IMR-90 (cell line): Measurements from ENCODE around the gene DGLUCY. TPM values are rescaled to one million over a fixed set of nuclear protein-coding genes. Genes with fewer than 3 reads are reported as not detected.

Source experiments
- ATAC-seq: fragments of 200-7000 bp; cut with Tn5 transposase; 2 replicates; pipeline ENCODE4 v1.9.1; 2020; ENCODE audit warnings: low read depth, mild to moderate bottlenecking, moderate library complexity
- BruUV-seq: library from RNA; stranded (reverse); fragments of 400-500 nt; replicated peaks from 2 replicates; lab custom pipeline; 2021; lab: Mats Ljungman, UMichigan
- CTCF ChIA-PET: fragments of 300-600 bp; formaldehyde crosslinking; extraction: SDS; loops from one replicate; lab custom pipeline; 2021; ENCODE audit warnings: antibody characterized with exemption; lab: Yijun Ruan, JAX
- POLR2A ChIA-PET: fragments of 300-600 bp; sonication (Branson Sonifier 250); formaldehyde crosslinking; loops from one replicate; lab custom pipeline; 2022; ENCODE audit warnings: antibody characterized with exemption; ENCODE audit not compliant: unreplicated experiment; lab: Charles Lee
- DNase-seq: peaks from one replicate; pipeline ENCODE4 v3.0.0; 2013
- H2AFZ ChIP-seq: replicated peaks from 2 replicates; pipeline ENCODE3; 2013; ENCODE audit warnings: low read length, mild to moderate bottlenecking; ENCODE audit not compliant: poor library complexity
- H2AK5ac ChIP-seq: 2 replicates; pipeline ENCODE4 v1.6.1; 2013; ENCODE audit warnings: low read depth, low read length, inconsistent platforms
- H2AK9ac ChIP-seq: replicated peaks from 2 replicates; pipeline ENCODE3; 2013; ENCODE audit warnings: mild to moderate bottlenecking, low read depth, low read length, moderate library complexity; ENCODE audit not compliant: poor library complexity
- H2BK120ac ChIP-seq: 2 replicates; pipeline ENCODE4 v1.6.1; 2013; ENCODE audit warnings: low read depth, low read length, inconsistent platforms
- H2BK15ac ChIP-seq: 3 replicates; pipeline ENCODE4 v1.6.1; 2013; ENCODE audit warnings: low read depth, low read length, inconsistent platforms
- H2BK20ac ChIP-seq: 2 replicates; pipeline ENCODE4 v1.6.1; 2013; ENCODE audit warnings: low read depth, mild to moderate bottlenecking, inconsistent platforms, low read length, moderate library complexity
- H2BK5ac ChIP-seq: 2 replicates; pipeline ENCODE4 v1.6.1; 2013; ENCODE audit warnings: mild to moderate bottlenecking, low read depth, low read length, inconsistent platforms; ENCODE audit not compliant: poor library complexity, severe bottlenecking
- H3K14ac ChIP-seq: replicated peaks from 2 replicates; pipeline ENCODE4 v1.6.1; 2013; ENCODE audit warnings: low read depth, low read length, inconsistent platforms
- H3K18ac ChIP-seq: 2 replicates; pipeline ENCODE4 v1.6.1; 2013; ENCODE audit warnings: low read depth, low read length, control low read depth
- H3K23ac ChIP-seq: 2 replicates; pipeline ENCODE4 v1.6.1; 2013; ENCODE audit warnings: low read depth, low read length, inconsistent platforms
- H3K27ac ChIP-seq: 2 replicates; pipeline ENCODE4 v1.5.1; 2013; ENCODE audit warnings: mild to moderate bottlenecking, control low read depth, low read length; ENCODE audit not compliant: insufficient read depth
- H3K27me3 ChIP-seq: 2 replicates; pipeline ENCODE4 v1.6.1; 2013; ENCODE audit warnings: low read length; ENCODE audit not compliant: control insufficient read depth, insufficient read depth
- H3K36me3 ChIP-seq: 2 replicates; pipeline ENCODE4 v1.6.1; 2013; ENCODE audit warnings: low read length, mixed read lengths; ENCODE audit not compliant: control insufficient read depth, insufficient read depth
- H3K4ac ChIP-seq: 2 replicates; pipeline ENCODE4 v1.6.1; 2013; ENCODE audit warnings: low read depth, low read length, inconsistent platforms
- H3K4me1 ChIP-seq: 2 replicates; pipeline ENCODE4 v1.6.1; 2013; ENCODE audit warnings: low read length, mixed read lengths; ENCODE audit not compliant: control insufficient read depth, insufficient read depth
- H3K4me2 ChIP-seq: 2 replicates; pipeline ENCODE4 v1.6.1; 2013; ENCODE audit warnings: low read depth, mild to moderate bottlenecking, control low read depth, low read length, moderate library complexity
- H3K4me3 ChIP-seq: 2 replicates; pipeline ENCODE4 v1.5.1; 2013; ENCODE audit warnings: low read depth, mild to moderate bottlenecking, control low read depth, low read length, moderate library complexity; ENCODE audit not compliant: insufficient read depth
- H3K56ac ChIP-seq: 2 replicates; pipeline ENCODE4 v1.6.1; 2013; ENCODE audit warnings: low read length, inconsistent platforms; ENCODE audit not compliant: insufficient read depth; ENCODE audit errors: extremely low read depth
- H3K79me1 ChIP-seq, 2 experiments: 2 replicates each; pipeline ENCODE4 v1.6.1; 2013; ENCODE audit warnings: low read length in 2 of 2, inconsistent platforms in 1 of 2, low read depth in 1 of 2
- H3K9ac ChIP-seq: 2 replicates; pipeline ENCODE4 v1.6.1; 2013; ENCODE audit warnings: low read depth, low read length, control low read depth
- H3K9me1 ChIP-seq: 2 replicates; pipeline ENCODE4 v1.6.1; 2013; ENCODE audit warnings: low read length, inconsistent platforms; ENCODE audit not compliant: insufficient read depth
- H3K9me3 ChIP-seq: 2 replicates; pipeline ENCODE4 v1.6.1; 2013; ENCODE audit warnings: low read length; ENCODE audit not compliant: control insufficient read depth, insufficient read depth
- H4K20me1 ChIP-seq: 2 replicates; pipeline ENCODE4 v1.6.1; 2013; ENCODE audit warnings: low read length, inconsistent platforms; ENCODE audit not compliant: insufficient read depth
- H4K5ac ChIP-seq: 2 replicates; pipeline ENCODE4 v1.6.1; 2013; ENCODE audit warnings: mild to moderate bottlenecking, low read depth, low read length, control low read depth
- H4K8ac ChIP-seq, 2 experiments: 2 replicates each; pipeline ENCODE4 v1.6.1; 2013; ENCODE audit warnings: low read depth in 2 of 2, low read length in 2 of 2, control low read depth in 1 of 2, inconsistent platforms in 1 of 2
- H4K91ac ChIP-seq: 2 replicates; pipeline ENCODE4 v1.6.1; 2013; ENCODE audit warnings: low read depth, low read length, inconsistent platforms; ENCODE audit not compliant: insufficient read depth
- BHLHE40 ChIP-seq: fragments of 150-350 bp; IDR thresholded peaks from 2 replicates; pipeline ENCODE4 v1.6.1; 2016; ENCODE audit warnings: mild to moderate bottlenecking, low read depth, low read length
- CEBPB ChIP-seq: IDR thresholded peaks from 2 replicates; pipeline ENCODE4 v1.6.1; 2012; ENCODE audit warnings: low read depth, low read length, improper control_type of control experiment
- CHD1 ChIP-seq: IDR thresholded peaks from 2 replicates; pipeline ENCODE4 v1.6.1; 2012; ENCODE audit warnings: low read depth, low read length, improper control_type of control experiment
- CTCF ChIP-seq: conservative IDR thresholded peaks from 2 replicates; pipeline ENCODE4 v1.5.1; 2012; ENCODE audit warnings: mild to moderate bottlenecking, low read depth, low read length, improper control_type of control experiment
- ELK1 ChIP-seq: fragments of 150-350 bp; IDR thresholded peaks from 2 replicates; pipeline ENCODE4 v1.6.1; 2016; ENCODE audit warnings: low read depth, mild to moderate bottlenecking, low read length, moderate library complexity, borderline replicate concordance
- FOS ChIP-seq: fragments of 150-350 bp; IDR thresholded peaks from 2 replicates; pipeline ENCODE4 v1.6.1; 2016; ENCODE audit warnings: low read depth, low read length
- MAFK ChIP-seq: IDR thresholded peaks from 2 replicates; pipeline ENCODE4 v1.6.1; 2012; ENCODE audit warnings: low read depth, low read length, improper control_type of control experiment
- MAZ ChIP-seq: IDR thresholded peaks from 2 replicates; pipeline ENCODE4 v1.6.1; 2012; ENCODE audit warnings: low read depth, mild to moderate bottlenecking, low read length, improper control_type of control experiment, moderate library complexity, borderline replicate concordance
- MXI1 ChIP-seq: IDR thresholded peaks from 2 replicates; pipeline ENCODE4 v1.6.1; 2012; ENCODE audit warnings: low read depth, mild to moderate bottlenecking, low read length, moderate library complexity, borderline replicate concordance
- NFE2L2 ChIP-seq: fragments of 150-350 bp; IDR thresholded peaks from 2 replicates; pipeline ENCODE4 v1.6.1; 2016; ENCODE audit warnings: low read depth, mild to moderate bottlenecking, low read length
- POLR2A ChIP-seq: IDR thresholded peaks from 2 replicates; pipeline ENCODE4 v1.6.1; 2012; ENCODE audit warnings: mild to moderate bottlenecking, low read depth, low read length
- RAD21 ChIP-seq: IDR thresholded peaks from 2 replicates; pipeline ENCODE4 v1.6.1; 2012; ENCODE audit warnings: low read length, improper control_type of control experiment
- RCOR1 ChIP-seq: IDR thresholded peaks from 2 replicates; pipeline ENCODE4 v1.6.1; 2012; ENCODE audit warnings: mild to moderate bottlenecking, low read length, improper control_type of control experiment; ENCODE audit not compliant: insufficient replicate concordance
- RFX5 ChIP-seq: IDR thresholded peaks from 2 replicates; pipeline ENCODE4 v1.8.0; 2012; ENCODE audit warnings: low read depth, mild to moderate bottlenecking, low read length, moderate library complexity
- SMC3 ChIP-seq: fragments of 150-350 bp; IDR thresholded peaks from 2 replicates; pipeline ENCODE4 v1.6.1; 2016; ENCODE audit warnings: low read depth, mild to moderate bottlenecking, antibody characterized with exemption, low read length, moderate library complexity
- USF2 ChIP-seq: fragments of 150-350 bp; IDR thresholded peaks from 2 replicates; pipeline ENCODE4 v1.6.1; 2017; ENCODE audit warnings: mild to moderate bottlenecking, antibody characterized with exemption, low read length, low read depth
- WGBS, 2 experiments: methylation state at CpG; one replicate each; pipeline versions ENCODE4 v1.1.5 to v1.1.7; 2013; ENCODE audit warnings: missing lambda C conversion rate in 2 of 2; ENCODE audit not compliant: insufficient read length in 1 of 2; ENCODE audit errors: extremely low coverage in 2 of 2; 5-methylcytosine and 5-hydroxymethylcytosine counted together
- dilution Hi-C: fragments of 300-500 bp; cut with HindIII; formaldehyde crosslinking; loops from one replicate; pipeline ENCODE4 v1.14.3; 2018; ENCODE audit warnings: low sequenced_read_pairs; ENCODE audit not compliant: unreplicated experiment
- in situ Hi-C: fragments of 300-500 bp; cut with MboI; formaldehyde crosslinking; loops from 3 replicates; pipeline ENCODE4 v1.14.3; 2019; ENCODE audit warnings: low sequenced_read_pairs, inconsistent platforms, mixed read lengths
- intact Hi-C: fragments of 100-400 bp; cut with micrococcal nuclease; formaldehyde crosslinking; loops from 2 replicates; pipeline ENCODE4 v1.10.0; 2022
- polyA plus RNA-seq, 3 experiments: library from polyadenylated mRNA; depleted of rRNA; stranded (reverse); fragments of >200 nt; gene quantifications; 2 replicates each; pipeline ENCODE4 v1.2.3, GENCODE V29; 2012; ENCODE audit warnings: low replicate concordance in 1 of 3
- total RNA-seq: library from RNA; depleted of rRNA; stranded (reverse); fragments of >200 nt; gene quantifications from 2 replicates; pipeline ENCODE4 v1.2.3, GENCODE V29; 2012

DGLUCY gene
- total and polyA plus RNA-seq, 2 of the 4 experiments (the other 2 are of a cell fraction): 8.5 to 13.3 TPM

GRCh38 chr14:91169951-91170350, 56.1 kb downstream of the DGLUCY start:
- H3K18ac ChIP-seq: no peak overlapping the region
- no peaks in the 10 kb centered on the region for H4K20me1 ChIP-seq
- H3K4me3 ChIP-seq: no peak overlapping the region
- H3K79me1 ChIP-seq: no peaks in the 10 kb centered on the region
- peaks cover 8% of the 10 kb centered on the region; the same call in 1 of the 2 replicates for H3K4me1 ChIP-seq
- no CpG with 5 or more reads among the region's 8 CpGs for WGBS, 2 experiments
- CTCF ChIA-PET: interaction anchor here (0.6 to 6.5 kb wide), 3 partner anchors 82 to 267 kb away, joined by 3 to 82 read pairs (median 6); no protein-coding TSS in a partner anchor
- ATAC-seq (no peak), DNase-seq (no peak)
- no peak overlapping the region for H4K8ac ChIP-seq
- H2AK5ac ChIP-seq: no peak overlapping the region
- H2BK15ac ChIP-seq: no peak overlapping the region
- no peak overlapping the region for H3K9ac ChIP-seq
- no peak overlapping the region for H3K56ac ChIP-seq
- H3K27ac ChIP-seq: no peak overlapping the region
- POLR2A ChIA-PET: no interaction called here
- H3K14ac ChIP-seq: no peak overlapping the region
- H2BK5ac ChIP-seq: no peak overlapping the region
- no peak overlapping the region for H3K23ac ChIP-seq
- no peak overlapping the region for H2BK20ac ChIP-seq
- BruUV-seq: no TSS peak
- TF ChIP-seq RFX5 (no peak), ELK1 (no peak), MAZ (no peak), MAFK (no peak), BHLHE40 (no peak), RAD21 (no peak), FOS (no peak), USF2 (no peak), MXI1 (no peak), CHD1 (no peak), CEBPB (no peak), NFE2L2 (no peak), RCOR1 (no peak), POLR2A (no peak), SMC3 (no peak), CTCF (no peak)
- dilution Hi-C loops: no loop called here
- H2AFZ ChIP-seq: no peak overlapping the region
- H3K4me2 ChIP-seq: no peak overlapping the region
- no peaks in the 10 kb centered on the region for H3K9me1 ChIP-seq
- no peaks in the 10 kb centered on the region for H3K27me3 ChIP-seq
- in situ Hi-C loops: loop anchor here (5.0 to 25.0 kb wide), 3 partner anchors 268 to 883 kb away; partner anchors contain the start of gene CALM1
- H3K4ac ChIP-seq: no peak overlapping the region; the same call in 1 of the 2 replicates
- H4K5ac ChIP-seq: no peak overlapping the region
- intact Hi-C loops: loop anchor here (10.0 kb wide), 2 partner anchors 445 to 865 kb away; no protein-coding TSS in a partner anchor
- no peak overlapping the region for H2BK120ac ChIP-seq
- H3K9me3 ChIP-seq: no peaks in the 10 kb centered on the region
- peaks cover 8% of the 10 kb centered on the region; the same call in 1 of the 2 replicates for H3K36me3 ChIP-seq
- peak overlapping the region; percentile 73 for H2AK9ac ChIP-seq
- no peak overlapping the region for H4K91ac ChIP-seq
